ENCODE data around the gene ZNF248. TPM values are rescaled to one million over a fixed set of nuclear protein-coding genes. Genes with fewer than 3 reads are reported as not detected.
A peak's percentile ranks its signal among the peaks of the same experiment; 100 is the strongest.

Gene ZNF248
- total and polyA plus RNA-seq, 9 of the 15 experiments (the other 6 are each of a cell fraction or from before 2014, with no cell fraction given) = 4.5 to 16.5 (median 10.2) TPM

GRCh38 chr10:37856881-37857286 is 526 bp downstream of the ZNF248 start (continued):
- no peak for TF ChIP-seq KAT7 (CRISPR knock-in tag; IDR thresholded peaks at IDR 0.05; ENCODE audit: borderline replicate concordance)
- TF ChIP-seq RHOXF2B (CRISPR knock-in tag; conservative IDR thresholded peaks at IDR 0.05) = no peak
- no peak for TF ChIP-seq NR3C1 (CRISPR knock-in tag; IDR thresholded peaks at IDR 0.05)
- no peak for TF ChIP-seq PCBP1 (IDR thresholded peaks at IDR 0.05; ENCODE audit: low read depth, low read length, poor library complexity, severe bottlenecking)
- TF ChIP-seq EHMT2 (IDR thresholded peaks at IDR 0.05) = no peak
- TF ChIP-seq BRD4 (IDR thresholded peaks at IDR 0.05) = no peak
- no peak for TF ChIP-seq HNRNPK (IDR thresholded peaks at IDR 0.05; ENCODE audit: low read depth, low read length, poor library complexity, severe bottlenecking)
- TF ChIP-seq TARDBP (IDR thresholded peaks at IDR 0.05) = no peak
- TF ChIP-seq ZNF583 (CRISPR knock-in tag; IDR thresholded peaks at IDR 0.05) = no peak
- TF ChIP-seq SRF (CRISPR knock-in tag; IDR thresholded peaks at IDR 0.05) = 0 out of 4 replicates have a peak, but pooled peaks of 1 of the 2 experiments have one; percentile 18
- TF ChIP-seq SAFB (IDR thresholded peaks at IDR 0.05; ENCODE audit: borderline replicate concordance, low read depth, low read length) = no peak
- no peak for TF ChIP-seq ZNF23 (CRISPR knock-in tag; IDR thresholded peaks at IDR 0.05)
- no peak for TF ChIP-seq SAP30 (IDR thresholded peaks at IDR 0.05; ENCODE audit: borderline replicate concordance, insufficient read depth, low read depth, low read length, poor library complexity, severe bottlenecking)
- no peak for TF ChIP-seq ZNF717 (CRISPR knock-in tag; IDR thresholded peaks at IDR 0.05)
- no peak for TF ChIP-seq ZNF280A (IDR thresholded peaks at IDR 0.05; ENCODE audit: low read depth, partially characterized antibody)
- TF ChIP-seq TEAD4 (IDR thresholded peaks at IDR 0.05; ENCODE audit: low read length) = peak; percentile 62
- TF ChIP-seq TEAD4 (CRISPR knock-in tag; IDR thresholded peaks at IDR 0.05; ENCODE audit: borderline replicate concordance) = no peak
- TF ChIP-seq ZNF324 (CRISPR knock-in tag; IDR thresholded peaks at IDR 0.05) = no peak
- TF ChIP-seq FOXM1 (IDR thresholded peaks at IDR 0.05; ENCODE audit: low read depth) = no peak
- no peak for TF ChIP-seq FOXM1 (CRISPR knock-in tag; IDR thresholded peaks at IDR 0.05; ENCODE audit: low read depth)
- no peak for TF ChIP-seq ZNF764 (CRISPR knock-in tag; IDR thresholded peaks at IDR 0.05; ENCODE audit: low read depth)
- TF ChIP-seq MEF2D (tag; conservative IDR thresholded peaks at IDR 0.05; ENCODE audit: low read depth) = no peak
- TF ChIP-seq AFF4 (CRISPR knock-in tag; IDR thresholded peaks at IDR 0.05) = no peak
- TF ChIP-seq TFE3 (CRISPR knock-in tag; IDR thresholded peaks at IDR 0.05) = no peak
- TF ChIP-seq NFYB (IDR thresholded peaks at IDR 0.05; ENCODE audit: extremely low read depth, insufficient read length) = no peak
